Measurements from ENCODE around the gene CORIN.

Gene CORIN, protein sequence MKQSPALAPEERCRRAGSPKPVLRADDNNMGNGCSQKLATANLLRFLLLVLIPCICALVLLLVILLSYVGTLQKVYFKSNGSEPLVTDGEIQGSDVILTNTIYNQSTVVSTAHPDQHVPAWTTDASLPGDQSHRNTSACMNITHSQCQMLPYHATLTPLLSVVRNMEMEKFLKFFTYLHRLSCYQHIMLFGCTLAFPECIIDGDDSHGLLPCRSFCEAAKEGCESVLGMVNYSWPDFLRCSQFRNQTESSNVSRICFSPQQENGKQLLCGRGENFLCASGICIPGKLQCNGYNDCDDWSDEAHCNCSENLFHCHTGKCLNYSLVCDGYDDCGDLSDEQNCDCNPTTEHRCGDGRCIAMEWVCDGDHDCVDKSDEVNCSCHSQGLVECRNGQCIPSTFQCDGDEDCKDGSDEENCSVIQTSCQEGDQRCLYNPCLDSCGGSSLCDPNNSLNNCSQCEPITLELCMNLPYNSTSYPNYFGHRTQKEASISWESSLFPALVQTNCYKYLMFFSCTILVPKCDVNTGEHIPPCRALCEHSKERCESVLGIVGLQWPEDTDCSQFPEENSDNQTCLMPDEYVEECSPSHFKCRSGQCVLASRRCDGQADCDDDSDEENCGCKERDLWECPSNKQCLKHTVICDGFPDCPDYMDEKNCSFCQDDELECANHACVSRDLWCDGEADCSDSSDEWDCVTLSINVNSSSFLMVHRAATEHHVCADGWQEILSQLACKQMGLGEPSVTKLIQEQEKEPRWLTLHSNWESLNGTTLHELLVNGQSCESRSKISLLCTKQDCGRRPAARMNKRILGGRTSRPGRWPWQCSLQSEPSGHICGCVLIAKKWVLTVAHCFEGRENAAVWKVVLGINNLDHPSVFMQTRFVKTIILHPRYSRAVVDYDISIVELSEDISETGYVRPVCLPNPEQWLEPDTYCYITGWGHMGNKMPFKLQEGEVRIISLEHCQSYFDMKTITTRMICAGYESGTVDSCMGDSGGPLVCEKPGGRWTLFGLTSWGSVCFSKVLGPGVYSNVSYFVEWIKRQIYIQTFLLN

DNA sequence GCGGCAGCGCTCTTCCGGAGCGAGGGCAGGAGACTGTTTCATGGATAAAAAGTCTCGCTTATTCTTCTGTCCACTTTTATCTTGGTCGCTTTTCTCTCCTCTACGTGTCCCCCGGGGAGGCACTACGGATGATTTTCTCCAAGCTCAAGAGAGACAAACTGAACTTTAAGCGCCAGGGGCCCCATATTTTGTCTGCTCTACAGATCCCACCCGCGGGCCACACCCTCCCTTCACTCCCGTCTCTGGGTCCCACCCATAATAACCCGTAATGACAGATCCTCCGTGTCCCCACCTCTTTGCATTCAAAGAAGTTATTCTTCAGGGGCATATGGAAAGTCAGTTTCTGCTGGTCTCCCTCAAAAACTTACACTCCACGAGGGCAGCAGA is at the start of gene CORIN:
CORIN (minus strand) TSS at position 160 of the 387 bp plus-strand sequence; CDS start at position 42, 118 bp downstream.
- DNase-seq = no peak

DNA sequence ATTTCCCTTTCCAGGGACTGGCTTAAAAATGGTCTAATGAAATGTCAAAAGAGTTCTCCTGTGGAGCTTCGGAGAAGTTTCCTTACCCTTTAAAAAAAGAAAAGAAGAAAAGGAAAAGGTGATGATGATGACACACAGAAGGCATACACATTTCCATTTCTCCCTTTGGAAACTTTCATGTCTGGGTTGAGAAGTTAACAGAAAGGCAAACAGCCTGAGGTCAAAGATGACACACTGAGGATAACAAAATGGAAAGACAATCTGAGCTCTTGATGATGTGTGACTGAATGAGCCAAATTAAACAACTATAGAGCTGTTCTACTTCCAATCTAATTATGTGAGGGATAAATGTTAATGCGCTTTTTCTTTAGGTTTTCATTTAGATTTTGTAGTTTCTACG is 44.4 kb upstream of the CORIN start:
- DNase-seq = no peak

DNA sequence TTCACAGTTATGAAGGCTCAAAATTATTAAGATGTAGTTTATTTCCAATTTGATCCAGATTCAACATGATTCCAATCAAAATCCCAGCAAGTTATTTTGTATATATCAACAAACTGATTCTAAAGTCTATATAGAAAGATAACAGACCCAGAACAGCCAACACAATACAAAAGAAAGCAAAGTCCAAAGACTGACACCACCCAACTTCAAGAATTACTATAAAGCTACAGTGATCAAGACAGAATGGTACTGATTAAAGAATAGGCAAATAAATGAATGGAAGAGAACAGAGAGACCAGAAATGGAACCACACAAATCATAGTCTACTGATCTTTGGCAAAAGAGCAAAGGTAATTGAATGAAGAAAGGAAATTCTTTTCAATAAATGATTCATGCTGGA is 41.6 kb upstream of the CORIN start:
- no peak for DNase-seq

DNA sequence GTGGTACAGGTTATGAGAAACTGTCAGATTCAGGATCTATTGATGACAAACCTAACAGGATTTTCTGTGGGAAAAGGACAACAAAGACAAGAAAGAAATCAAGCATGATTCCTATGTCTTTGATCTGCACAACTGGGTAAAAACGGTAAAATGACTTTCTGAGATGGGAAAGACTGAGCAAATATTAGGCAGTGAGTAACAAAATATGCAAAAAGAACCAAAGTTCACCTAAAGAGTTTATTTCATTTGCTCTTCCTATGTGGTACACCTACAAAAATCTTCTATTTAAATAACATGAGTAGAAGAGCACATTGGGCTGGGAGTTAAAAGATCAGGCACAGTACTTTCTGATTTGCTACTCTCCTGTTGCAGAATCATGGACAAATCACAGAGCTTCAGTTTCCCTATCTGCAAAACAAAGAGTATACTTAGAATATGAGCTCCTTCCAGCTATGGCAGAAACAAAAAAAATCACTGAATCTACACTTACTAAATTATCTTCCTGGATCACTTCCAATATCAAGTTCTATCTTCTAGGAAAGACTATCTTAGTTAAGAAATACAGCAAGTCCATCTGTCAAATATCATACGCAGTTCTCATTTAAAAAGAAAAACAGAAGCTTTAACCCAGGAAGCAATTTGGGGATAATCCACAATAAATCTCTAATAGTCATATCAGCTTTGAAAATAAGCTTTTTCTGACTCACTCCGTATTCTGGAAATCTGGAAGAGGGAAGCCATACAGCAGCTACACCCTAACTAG is 39.1 kb upstream of the CORIN start:
- no peak for DNase-seq

DNA sequence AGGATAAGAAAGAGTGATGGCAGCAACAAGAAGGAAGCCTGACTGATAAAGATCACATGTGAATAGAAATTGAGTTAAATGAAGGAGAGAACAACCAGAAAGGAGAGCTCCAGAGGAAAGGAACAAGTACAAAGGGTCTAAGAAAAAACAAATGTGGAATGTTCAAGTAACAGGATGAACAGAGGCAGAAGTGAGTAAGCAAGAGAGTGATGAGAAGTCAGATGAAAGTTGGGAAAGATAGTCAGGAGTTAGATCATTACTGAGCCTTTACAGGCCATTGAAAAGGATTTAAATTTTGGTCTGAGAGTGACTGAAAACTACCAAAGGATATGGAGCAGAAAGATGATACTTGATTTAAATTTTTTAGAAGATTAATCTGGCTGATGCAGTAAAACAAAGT is 38.4 kb upstream of the CORIN start:
- no peak for DNase-seq

DNA sequence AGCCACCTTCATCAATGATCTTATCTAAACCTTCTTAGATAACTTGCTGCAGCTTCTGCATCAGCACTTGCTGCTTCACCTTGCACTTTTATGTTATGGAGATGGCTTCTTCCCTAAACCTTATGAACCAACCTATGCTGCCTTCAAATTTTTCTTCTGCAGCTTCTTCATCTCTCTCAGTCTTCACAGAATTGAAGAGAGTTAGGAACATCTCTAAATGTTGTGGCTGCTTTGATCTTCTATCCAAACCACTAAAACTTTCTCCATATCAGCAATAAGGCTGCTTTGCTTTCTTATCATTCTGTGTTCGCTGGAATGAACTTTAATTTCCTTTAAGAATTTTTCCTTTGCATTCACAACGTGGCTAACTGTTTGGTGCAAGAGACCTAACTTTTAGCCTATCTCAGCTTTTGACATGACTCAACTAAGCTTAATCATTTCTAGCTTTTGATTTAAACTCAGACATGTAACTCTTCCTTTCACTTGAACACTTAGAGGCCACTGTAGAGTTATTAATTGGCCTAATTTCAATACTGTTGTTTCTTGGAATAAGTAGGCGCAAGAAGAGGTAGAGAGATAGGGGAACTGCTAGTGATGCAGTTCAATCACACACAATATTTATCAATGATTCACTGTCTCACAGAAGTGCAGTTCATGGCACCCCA is 36.1 kb upstream of the CORIN start:
- peak; percentile 68 for DNase-seq

DNA sequence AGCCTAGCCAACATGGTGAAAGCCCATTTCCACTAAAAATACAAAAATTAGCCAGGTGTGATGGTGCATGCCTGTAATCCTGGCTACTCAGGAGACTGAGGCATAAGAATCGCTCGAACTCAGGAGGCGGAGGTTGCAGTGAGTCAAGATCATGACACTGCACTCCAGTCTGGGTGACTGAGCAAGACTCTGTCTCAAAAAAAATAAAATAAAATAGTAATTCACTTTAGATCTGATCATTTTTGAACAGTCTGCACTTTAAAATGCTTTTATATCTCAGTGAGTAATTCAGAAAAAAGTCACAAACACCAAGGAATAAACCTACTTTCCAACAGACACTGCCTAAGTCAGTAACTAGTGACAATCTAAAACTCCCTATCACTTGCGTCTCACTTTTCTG is 25.6 kb upstream of the CORIN start:
- no peak for DNase-seq

DNA sequence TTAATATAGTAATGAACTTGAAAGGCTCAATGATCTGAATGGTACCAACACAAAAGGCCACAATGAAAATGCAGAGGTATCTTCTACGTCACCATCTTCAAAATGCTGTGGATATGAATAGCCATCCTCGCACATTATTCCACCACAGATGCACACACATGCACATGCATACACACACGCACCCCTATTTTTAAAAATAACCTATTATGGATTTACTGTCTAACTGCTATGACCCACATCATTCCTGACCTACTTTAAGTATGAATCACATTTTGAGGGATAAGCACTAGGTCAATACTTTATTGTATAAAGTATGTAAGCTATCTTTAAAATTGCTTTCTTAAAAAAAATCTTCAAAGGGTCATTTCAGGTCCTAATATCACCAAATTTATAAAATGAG is 24.4 kb upstream of the CORIN start:
- DNase-seq = no peak

DNA sequence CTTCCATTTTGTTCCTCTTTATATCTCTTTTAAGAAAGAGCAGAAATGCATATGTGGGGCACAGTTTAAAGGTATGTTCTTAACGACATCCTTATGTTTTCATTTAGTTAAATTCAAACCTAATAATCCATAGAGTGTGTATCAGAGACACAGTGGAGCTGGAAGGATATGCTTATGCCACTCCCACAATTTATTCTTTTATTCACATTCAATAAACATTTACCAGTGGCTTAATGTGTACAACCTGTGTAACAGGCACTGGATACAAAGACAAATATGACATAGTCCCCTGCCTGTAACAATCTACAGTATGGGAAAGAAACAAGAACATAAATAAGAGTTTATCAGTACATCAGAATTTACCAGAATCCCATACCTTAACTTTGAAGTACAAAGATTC is 22.4 kb upstream of the CORIN start:
- no peak for DNase-seq

DNA sequence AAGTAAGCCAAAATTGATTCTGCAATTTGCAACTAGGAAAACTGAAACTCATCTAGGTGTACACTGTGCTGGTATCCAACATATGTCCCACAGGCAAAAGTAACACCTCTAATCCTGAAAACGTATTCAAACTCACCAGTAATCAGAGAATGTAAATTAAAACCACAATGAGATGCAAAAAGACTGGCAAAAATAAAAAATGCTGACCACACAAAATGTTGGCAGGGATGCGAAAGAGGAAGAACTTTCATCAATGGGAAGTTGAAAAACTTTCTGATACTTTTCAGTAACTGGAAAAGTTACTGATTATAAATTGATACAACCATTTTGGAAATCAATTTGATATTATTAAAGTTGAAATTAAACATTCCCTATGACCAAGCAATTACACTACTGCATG is 20.1 kb upstream of the CORIN start:
- no peak for DNase-seq

DNA sequence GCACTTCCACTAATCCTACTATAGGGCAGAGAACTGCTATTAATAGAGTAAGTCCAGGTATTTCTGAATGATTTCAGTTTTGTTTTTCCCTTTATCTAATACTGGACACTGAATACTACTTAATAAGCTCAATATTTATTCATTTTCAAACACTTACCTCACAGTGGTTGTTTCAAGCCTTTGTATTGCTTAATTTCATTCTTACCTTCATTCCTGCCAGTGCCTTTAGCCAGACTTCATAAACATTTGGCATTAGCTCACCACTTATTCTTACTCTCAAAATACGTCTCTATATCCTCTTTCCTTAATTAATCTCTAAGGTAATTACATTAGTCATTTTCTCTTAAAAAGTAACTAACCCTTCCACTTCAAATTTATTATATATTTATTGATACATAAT is 18.8 kb upstream of the CORIN start:
- no peak for DNase-seq

DNA sequence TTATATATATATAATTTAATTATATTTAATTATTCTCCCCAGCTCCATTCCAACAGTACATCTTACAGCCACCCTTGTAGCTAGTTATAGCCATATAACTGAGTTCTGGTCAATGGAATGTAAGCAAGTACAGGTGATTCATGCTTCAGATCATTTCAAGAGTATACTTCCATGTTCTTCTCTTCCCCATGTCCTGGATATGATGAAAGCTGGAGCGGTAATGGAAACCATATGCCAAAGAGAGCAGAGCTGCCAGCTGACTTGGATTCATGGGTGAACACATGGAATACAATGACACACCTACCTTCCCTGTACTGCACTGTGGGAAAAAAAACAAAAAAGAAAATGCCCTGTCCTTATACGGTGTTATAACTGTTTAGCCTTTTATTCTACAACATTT is 17.5 kb upstream of the CORIN start:
- DNase-seq = no peak

DNA sequence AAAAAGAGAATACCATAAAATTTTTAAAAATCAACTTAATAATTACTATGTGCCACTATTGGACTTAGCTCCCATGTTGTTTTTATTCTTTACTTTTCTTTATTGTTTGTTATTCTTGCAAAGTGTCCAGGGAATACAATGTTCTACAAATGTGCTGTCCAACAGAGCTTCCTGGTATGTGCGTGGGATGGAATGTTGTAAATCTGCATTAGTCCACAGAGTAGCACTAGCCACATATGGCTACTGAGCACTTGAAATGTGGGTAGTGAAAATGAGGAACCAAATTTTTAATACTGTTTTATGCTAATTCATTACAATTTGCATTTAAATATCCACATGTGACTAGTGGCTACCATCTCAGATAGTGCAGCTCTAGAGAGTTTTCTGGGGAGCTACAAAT is 14.3 kb upstream of the CORIN start:
- DNase-seq = no peak

DNA sequence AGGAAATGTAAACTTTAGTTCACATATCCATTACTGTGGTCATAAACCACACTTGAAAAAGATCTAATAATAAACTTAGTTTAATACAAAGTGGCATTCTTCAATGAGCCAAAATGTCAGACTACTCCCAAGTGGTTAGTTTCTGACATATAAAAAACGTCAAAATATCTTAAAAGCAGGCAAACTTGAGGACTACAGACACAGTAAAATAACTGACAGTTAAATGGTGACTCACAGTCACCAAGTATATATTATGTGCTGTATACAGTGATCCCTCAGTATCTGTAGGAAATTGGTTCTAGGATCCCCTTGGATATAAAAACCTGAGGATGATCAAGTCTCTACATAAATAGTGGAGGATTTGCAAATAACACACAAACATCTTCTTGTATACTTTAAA is 11.6 kb upstream of the CORIN start:
- no peak for DNase-seq

DNA sequence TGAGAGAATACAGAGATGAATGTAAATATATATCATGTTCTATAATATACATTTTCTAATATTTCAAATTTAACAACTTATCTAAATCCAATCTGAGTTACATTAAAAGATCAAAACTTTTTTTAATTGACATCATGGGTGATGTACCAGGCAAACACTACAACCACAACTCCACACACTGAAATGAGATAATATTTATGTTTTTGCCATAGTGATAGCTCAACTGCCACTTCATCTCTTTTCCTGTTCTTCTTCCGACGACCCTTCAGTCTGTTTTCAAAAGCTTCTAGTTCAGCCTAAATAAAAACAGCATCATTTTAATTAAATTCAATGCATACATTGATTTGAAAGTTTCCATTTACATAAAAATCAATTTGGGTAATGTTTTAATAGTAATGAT is 10.2 kb upstream of the CORIN start:
- DNase-seq = no peak

DNA sequence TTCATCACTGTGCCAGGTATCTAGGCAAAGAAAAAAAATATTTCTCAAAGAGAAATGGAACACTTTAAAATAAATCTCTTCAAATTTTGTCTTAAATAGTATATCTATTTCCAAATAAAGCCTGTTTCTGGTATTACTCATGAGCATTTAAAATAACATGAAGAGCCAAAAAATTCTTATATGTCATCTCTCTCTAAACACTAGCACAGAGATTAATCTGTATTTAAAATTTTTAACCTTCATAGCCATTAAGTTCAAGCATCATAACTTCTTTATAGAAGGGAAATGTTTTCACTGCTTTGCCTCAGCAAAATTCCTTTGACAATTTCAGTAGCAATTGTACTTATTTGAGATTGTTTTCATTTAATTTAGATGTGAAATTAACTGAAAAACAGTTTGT is 5.1 kb upstream of the CORIN start:
- DNase-seq = no peak

DNA sequence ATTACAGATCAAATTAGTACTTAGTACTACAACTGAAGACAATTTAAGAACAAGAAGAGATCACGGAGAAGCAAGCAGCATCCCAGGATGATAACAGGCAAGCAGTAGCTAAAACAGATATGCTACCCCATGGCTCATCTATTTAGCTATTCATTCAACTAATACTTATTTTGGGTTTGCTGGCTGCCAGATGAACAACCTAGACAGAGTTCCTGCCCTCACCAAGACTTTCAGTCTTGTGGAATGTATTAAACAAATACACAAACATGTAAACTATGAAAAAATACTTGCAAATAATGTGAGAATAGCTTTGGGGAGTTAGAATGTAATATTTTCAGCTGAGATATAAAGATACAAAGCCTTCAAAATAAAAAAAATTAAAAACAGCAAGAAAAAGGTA is 2.4 kb upstream of the CORIN start:
- no peak for DNase-seq

DNA sequence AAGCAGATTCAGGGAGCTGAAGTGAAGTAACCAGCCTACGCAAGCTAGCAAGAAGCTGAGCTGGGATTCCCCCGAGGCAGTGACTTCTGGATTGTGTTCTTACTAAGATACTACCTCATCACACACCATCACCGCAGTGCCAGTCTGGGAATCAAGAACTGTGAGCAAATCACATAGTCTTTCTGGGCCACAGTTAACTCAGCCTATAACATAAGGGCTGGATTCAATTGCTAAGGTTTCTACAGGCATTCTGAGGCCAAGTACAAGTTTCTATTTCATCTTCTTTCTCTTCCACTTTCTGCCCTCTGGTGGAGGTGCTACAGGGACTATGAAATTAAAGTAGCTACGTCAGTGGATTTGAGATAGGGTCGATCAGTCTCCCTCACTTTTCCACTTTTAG is 1.4 kb upstream of the CORIN start:
- DNase-seq = peak; percentile 74

DNA sequence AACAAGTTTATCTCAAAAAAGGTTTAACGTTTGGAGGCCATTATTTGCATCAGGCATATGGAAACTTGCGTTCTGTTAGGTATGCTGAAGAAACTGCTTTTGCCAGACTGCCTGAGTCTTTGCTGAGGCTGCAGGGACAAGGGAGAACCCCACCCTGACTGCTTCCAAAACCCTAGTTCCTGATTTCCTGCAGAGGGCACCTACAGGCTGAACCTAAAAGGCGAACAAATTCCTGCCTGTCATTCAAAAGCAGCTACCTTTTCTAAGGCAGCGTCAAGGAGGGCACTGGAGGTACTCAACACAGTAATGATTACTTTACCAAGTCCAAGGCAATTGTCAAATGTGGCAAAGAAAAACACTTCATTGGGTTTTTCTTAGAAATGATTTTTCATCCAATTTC is 578 bp upstream of the CORIN start:
- no peak for DNase-seq

DNA sequence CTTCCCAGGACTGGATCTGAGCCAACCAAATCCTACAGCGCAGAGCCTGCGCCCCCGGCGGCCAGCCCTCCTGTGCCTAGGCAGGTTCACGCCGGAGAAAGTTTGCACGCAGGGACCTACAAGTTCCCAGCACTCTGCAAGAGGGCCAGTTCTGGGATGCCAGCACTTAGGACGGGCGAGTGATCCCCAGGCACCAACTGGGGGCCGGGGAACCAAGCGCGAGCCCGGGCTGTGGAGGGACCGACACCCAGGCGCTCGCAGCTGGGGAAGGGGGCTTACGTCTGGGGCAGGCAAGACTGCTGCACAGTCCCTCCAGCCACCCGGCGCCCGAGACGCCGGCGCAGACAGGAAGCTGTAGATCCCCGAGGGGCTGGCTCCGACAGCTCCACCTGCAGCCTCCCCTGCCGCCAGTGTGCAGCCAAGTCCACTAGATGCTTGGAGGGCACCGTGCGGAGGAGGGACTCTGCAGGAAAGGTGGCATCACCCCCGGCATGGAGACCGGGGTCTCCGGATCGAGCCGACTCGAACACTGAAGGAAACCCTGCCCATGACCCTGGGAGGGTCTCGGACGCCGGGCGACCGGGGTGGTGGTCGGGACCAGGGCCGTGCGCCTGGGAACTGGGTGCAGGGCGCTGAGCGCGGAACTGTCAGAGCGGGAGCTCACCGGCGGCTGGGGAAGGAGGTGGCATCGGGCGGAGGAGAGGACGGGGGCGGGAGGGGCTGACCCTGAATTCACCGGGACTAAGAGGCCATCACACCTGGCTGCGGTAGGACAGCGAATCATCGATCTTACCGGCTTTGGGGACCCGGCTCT is 566 bp downstream of the CORIN start:
- peak; percentile 40 for DNase-seq

DNA sequence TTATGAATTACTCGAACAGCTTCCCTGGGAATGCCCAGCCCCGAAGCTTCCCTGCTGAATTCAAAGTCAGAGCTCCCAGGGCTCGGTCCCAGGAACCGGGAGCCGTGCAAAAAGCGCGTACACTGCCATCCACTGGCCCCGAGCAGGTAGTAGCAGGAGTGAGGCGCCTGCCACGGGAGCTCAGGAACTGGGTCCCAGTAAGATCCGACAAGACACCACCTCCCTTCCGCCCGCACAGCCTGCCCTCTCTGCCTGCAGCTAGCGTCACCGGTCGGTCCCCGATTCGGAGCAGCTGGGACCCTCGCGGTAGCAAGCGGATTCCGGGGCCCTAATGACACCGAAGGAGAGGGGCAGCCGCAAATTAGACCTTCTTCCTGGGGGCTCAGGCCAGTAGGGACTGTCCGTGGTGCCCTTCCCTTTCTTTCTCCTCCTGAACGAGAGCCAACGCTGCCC is 1.2 kb downstream of the CORIN start:
- DNase-seq = peak; percentile 72

DNA sequence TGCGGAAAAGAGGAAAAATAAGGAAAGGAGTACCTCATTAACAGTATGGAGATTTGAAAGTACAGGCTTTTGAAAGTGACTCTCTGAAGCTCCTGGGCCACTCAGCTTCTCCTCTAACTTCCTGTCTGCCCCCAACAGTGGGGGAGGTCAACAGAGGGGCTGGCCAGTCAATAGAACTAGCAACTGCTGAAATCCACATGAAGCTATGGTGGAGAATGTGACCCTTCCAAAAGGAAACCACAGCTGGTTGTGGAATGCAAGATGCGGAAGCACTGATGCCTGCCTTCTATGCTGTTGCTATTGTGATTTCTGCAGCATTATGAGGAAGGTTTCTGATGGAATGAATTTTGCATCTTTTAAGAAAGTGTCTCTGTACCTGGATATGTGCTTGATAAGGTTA is 2.4 kb downstream of the CORIN start:
- DNase-seq = no peak

Measured in activated CD4-positive, alpha-beta T cell treated with anti-CD3 and anti-CD28 coated beads, Interleukin-2, Interleukin-6, amounts not matched to agents 100 ng/mL and 50 ng/mL, durations not matched to agents 16 hours and 8 hours (primary cell).